GM18951 (cell line): ENCODE measurements around the gene RIOK1.
"Not testable (repeated sequence)": the region's sequence is repeated elsewhere in the genome, so short reads cannot be mapped to it uniquely, and the experiment has no call there.

Experiments
- POLR2A ChIP-seq: IDR thresholded peaks from 4 replicates; pipeline ENCODE4 v1.6.1; 2011; ENCODE audit warnings: mild to moderate bottlenecking; ENCODE audit not compliant: insufficient read length, insufficient read depth; ENCODE audit errors: extremely low read depth
- in situ Hi-C: fragments of 300-500 bp; cut with MboI; formaldehyde crosslinking; loops from one replicate; pipeline ENCODE4 v1.12.0; 2022; ENCODE audit warnings: low sequenced_read_pairs, mixed read lengths, inconsistent platforms; ENCODE audit not compliant: unreplicated experiment

Gene RIOK1

DNA sequence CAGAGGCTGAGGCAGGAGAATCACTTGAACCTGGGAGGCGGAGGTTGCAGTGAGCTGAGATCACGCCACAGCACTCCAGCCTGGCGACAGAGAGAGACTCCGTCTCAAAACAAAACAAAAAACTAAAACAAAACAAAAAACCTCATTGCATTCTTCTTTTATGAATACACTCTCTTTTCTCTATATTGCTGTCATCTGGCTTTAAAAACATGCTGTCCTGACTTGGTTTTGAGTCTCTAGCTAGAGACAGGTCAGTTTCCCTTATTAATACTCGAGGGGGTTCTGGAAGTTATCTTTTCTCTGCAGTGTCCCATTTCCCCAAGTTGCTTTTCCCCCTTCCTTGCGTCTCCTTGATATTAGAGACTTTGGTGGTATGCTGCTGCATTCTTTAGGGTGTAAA, 50.9 kb downstream of the RIOK1 start:
- TF ChIP-seq POLR2A: no peak
- in situ Hi-C loops: no loop called here

DNA sequence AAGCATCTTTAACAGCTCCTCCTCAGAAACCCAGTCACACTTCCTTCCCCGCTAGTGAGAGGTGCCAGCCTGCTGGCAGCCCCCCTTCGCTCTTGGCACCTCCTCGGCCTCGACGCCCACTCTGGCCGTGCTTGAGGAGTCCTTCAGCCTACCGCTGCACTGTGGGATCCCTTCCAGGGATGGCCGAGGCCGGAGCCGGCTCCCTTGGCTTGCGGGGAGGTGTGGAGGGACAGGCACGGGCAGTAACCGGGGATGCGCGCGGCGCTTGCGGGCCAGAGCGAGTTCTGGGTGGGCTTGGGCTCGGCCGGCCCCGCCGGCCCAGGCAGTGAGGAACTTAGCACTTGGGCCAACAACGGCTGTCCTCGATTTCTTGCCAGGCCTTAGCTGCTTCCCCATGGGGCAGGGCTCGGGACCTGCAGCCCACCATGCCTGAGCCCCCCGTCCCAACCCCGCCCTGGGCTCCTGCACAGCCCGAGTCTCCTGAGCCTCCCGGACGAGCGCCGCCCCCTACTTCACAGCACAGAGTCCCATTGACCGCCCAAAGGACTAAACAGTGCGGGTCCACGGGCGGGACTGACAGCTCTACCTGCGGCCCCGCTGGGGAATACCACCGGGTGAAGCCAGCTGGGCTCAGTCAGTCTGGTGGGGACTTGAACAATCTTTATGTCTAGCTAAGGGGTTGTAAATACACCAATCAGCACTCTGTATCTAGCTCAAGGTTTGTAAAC, 51.6 kb downstream of the RIOK1 start:
- TF ChIP-seq POLR2A: no peak
- in situ Hi-C loops: no loop called here

DNA sequence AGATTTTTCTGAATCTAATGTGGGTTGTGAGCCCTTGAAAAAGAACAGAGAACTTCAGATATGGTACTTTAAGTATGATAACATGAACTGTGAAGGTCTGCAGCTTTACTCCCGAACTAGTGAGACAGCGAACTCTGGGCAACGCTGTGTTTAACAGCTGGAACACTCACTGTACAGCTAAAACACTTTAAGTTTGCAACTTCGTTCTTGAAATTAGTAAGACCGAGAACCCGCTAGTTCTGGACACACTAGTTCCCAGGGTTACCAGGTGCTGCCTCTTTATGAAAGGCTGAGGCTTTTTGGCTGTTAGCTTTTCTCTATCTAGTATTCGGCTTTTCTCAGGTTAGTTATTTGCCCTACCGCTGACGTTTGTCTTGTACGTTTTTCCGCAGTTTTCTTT, 52.9 kb downstream of the RIOK1 start:
- in situ Hi-C loops: no loop called here
- no peak for TF ChIP-seq POLR2A

- no peak for TF ChIP-seq POLR2A
- in situ Hi-C loops: no loop called here
Measured at GRCh38 chr6:7445101-7445500, 55.5 kb downstream of the RIOK1 start.

DNA sequence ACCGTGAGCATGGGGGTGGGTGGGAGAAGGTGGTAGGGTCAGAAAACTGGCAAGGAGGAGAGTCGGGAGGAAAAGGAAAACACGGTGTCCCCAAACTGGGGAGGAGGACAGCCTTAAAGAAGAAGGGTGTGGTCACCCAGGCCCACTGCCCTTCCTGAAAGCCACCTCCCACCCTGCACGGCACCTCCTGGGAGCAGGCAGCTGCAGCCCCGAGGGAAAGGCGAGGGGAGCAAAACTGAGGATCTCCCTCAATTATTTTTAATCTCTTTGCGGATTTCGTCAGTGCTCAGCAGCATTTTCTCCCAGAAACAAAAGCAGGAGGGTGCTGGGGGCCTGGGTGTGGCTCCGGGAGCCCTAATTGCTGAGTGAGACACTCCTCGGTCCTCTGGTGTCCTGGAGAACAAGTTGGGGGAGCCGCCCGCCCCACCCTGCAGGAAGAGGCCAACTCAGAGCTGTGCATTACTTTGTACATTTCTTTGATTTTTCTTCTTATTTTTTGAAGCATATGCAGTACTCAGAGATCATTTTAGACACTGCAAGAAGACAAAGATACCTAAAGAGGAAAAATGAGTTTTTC, 56.4 kb downstream of the RIOK1 start:
- in situ Hi-C loops: no loop called here

DNA sequence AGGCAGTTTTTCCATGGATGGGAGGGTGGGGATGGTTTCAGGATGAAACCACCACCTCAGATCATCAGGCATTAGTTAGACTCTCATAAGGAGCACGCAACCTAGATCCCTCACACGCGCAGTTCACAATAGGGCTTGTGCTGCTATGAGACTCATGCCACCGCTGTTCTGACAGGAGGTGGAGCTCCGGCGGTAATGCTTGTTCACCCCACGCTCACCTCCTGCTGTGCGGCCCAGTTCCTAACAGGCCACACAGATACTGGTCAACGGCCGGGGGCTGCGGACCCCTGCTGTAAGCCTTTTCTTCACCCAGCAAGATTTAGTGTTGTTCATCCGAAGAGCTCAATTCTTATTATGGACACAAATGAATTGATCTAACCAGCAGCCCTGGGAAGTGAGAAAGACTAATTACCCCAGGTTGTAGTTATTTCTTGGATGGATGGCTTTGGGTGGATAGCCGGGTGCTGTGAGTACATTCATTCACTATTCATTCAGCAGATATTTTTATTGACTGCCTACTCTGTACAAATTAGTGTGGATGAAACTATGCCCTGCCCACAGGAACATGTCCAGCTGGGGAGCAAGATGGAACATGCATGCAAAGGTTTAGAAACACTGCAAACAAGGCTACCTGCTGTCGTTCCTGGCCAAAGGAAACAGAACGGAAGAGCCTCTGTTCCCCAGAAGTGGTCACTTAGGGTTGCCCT, 57.2 kb downstream of the RIOK1 start:
- no peak for TF ChIP-seq POLR2A

More for the DNA sequence above, 56.4 kb downstream of the RIOK1 start:
- TF ChIP-seq POLR2A: no peak

DNA sequence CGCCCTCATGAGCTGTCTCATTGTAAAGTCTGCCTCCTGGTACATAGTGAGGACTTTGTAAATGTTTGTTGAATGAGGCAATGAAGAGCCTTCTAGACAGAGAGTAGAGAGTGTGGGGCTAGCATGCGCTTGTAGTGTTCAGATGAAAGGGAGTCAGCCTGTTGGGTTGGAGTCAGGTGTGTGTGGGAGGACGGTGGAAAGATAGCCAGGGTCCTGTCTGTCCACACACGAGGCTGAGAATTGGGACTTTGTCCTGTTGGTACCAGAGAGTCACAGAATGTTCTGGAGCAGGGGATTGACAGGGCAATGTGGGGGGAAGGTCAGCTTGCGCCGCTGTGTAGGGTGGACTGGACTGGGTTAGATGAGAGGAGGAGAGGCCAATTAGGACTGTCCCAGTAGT, 58.6 kb downstream of the RIOK1 start:
- TF ChIP-seq POLR2A: no peak
- in situ Hi-C loops: no loop called here

More for the DNA sequence above, 57.2 kb downstream of the RIOK1 start:
- in situ Hi-C loops: no loop called here

- in situ Hi-C loops: no loop called here
- TF ChIP-seq POLR2A: no peak
Measured at GRCh38 chr6:7449018-7449417, 59.4 kb downstream of the RIOK1 start.

DNA sequence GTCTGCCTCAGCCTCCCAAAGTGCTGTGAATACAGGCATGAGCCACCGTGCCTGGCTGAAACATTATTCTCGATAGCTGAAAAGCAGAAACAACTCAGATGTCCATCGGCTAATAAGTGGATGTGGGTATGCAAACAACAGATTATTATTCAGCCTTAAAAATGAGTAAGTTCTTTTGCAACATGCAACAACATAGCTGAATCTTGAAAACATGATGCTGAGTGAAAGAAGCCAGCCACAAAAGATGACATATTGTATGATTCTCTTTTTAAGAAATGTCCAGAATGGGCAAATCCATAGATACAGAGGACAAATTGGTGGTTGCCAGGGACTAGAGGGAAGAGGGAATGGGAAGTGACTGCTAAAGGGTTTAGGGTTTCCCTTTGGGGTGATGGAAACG, 61.7 kb downstream of the RIOK1 start:
- TF ChIP-seq POLR2A: no peak
- in situ Hi-C loops: no loop called here

DNA sequence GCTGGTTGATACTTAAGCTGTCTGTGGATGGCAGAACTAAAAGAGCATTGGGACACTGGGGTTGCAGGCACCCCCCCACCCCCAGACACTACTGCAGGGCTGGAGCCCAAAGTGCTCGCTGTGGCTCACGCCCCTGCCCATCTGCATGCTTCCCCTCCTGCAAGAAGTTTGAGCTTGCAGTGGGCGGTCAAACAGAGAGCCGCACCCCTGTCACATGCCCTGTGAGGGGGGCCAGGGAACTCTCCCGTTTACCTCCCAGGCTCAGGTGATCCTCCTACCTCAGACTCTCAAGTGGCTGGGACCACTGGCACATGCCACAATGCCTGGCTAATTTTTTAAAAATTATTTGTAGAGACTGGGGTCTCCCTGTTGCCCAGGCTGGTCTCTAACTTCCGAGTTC, 63.3 kb downstream of the RIOK1 start:
- in situ Hi-C loops: no loop called here
- no peak for TF ChIP-seq POLR2A

GRCh38 chr6:7454696-7455358, 65.2 kb downstream of the RIOK1 start:
- in situ Hi-C loops: no loop called here
- TF ChIP-seq POLR2A: no peak

DNA sequence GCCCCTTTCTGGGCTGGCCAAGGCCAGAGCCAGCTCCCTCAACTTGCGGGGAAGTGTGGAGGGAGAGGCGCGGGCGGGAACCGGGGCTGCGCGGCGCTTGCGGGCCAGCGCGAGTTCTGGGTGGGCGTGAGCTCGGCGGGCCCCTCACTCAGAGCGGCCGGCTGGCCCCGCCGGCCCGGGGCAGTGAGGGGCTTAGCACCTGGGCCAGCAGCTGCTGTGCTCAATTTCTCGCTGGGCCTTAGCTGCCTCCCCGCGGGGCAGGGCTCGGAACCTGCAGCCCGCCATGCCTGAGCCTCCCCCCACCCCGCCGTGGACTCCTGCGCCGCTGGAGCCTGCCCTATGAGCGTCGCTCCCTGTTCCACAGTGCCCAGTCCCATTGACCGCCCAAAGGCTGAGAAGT, 66.7 kb downstream of the RIOK1 start:
- in situ Hi-C loops: not testable (repeated sequence)

DNA sequence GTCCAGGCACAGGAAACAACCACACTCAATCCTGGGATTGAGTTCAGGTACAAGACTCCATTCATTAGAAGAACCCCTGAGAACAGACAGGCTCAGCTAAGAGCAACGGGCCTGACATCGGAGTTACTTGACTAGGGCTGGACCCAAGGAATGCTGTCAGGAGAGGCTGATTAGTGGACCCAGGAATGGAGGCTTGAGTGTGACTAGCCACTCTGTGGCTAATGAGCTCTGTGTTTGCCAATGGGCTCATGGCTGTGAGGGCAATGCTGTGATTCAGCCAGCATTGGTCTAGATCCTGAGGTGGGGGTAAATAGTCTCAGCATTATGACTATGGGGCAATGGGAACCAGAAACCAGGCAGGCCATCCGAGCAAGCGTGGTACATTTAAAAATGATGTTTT, 71.8 kb downstream of the RIOK1 start:
- TF ChIP-seq POLR2A: no peak
- in situ Hi-C loops: no loop called here
